Erythroblast (primary cell): ENCODE data around the gene PACS2.

Experiments used
- GATA1 ChIP-seq: IDR thresholded peaks from 2 replicates; pipeline ENCODE4 v1.6.1; 2011; ENCODE audit warnings: low read depth, mild to moderate bottlenecking, control low read depth, low read length, moderate library complexity
- POLR2A ChIP-seq: IDR thresholded peaks from 2 replicates; pipeline ENCODE4 v1.6.1; 2011; ENCODE audit warnings: mild to moderate bottlenecking, low read length

DNA sequence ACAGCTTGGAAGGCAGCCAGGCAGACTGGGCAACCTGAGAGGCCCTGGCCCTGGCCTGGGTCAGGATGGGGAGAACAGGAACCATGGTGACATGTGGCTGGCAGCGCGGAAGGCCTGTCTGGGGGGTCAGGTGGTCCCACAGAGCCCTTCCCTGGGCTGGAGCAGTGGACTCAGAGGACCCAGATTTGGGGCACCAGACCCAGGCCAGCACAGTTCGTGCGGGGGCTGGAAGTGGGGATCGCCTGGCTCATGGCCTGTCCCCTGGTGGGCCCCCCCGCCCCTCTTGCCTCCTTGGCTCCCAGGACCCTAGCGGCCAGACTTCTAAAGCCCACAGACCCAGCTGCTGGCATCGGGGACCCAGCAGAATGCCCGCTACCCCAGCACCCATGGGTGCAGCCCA, 126.4 kb downstream of the PACS2 start:
- TF ChIP-seq POLR2A (no peak), GATA1 (no peak)
